Activated naive CD4-positive, alpha-beta T cell treated with Interleukin-2 at 50 U/mL for 16 hours (primary cell): ENCODE measurements around the gene LDLRAD3.

ENCODE experiments used
- DNase-seq: peaks from one replicate; pipeline ENCODE4 v3.0.0-alpha.2; 2020

LDLRAD3 gene

GRCh38 chr11:35963911-35964310 lies 20.0 kb downstream of the LDLRAD3 start:
- no peak for DNase-seq

GRCh38 chr11:35964841-35965240 lies 21.0 kb downstream of the LDLRAD3 start:
- DNase-seq: no peak

GRCh38 chr11:35967042-35967441 lies 23.2 kb downstream of the LDLRAD3 start:
- DNase-seq: no peak

GRCh38 chr11:35968386-35969088 lies 24.7 kb downstream of the LDLRAD3 start:
- no peak for DNase-seq

GRCh38 chr11:35969089-35970042 lies 25.5 kb downstream of the LDLRAD3 start:
- DNase-seq: no peak

GRCh38 chr11:35970445-35970844 lies 26.6 kb downstream of the LDLRAD3 start:
- no peak for DNase-seq

- DNase-seq: no peak
These were observed 28.1 kb downstream of the LDLRAD3 start for GRCh38 chr11:35971841-35972422.

- no peak for DNase-seq
These were observed 31.2 kb downstream of the LDLRAD3 start for GRCh38 chr11:35974882-35975589.

GRCh38 chr11:35976434-35976833 lies 32.6 kb downstream of the LDLRAD3 start:
- no peak for DNase-seq

- DNase-seq: no peak
These were observed 34.3 kb downstream of the LDLRAD3 start for GRCh38 chr11:35978183-35978582.

GRCh38 chr11:35978891-35979290 lies 35.0 kb downstream of the LDLRAD3 start:
- DNase-seq: no peak

GRCh38 chr11:35980686-35981390 lies 37.0 kb downstream of the LDLRAD3 start:
- DNase-seq: no peak

- no peak for DNase-seq
These were observed 37.7 kb downstream of the LDLRAD3 start for GRCh38 chr11:35981581-35981980.

GRCh38 chr11:35982061-35982460 lies 38.2 kb downstream of the LDLRAD3 start:
- DNase-seq: no peak

GRCh38 chr11:35983981-35984380 lies 40.1 kb downstream of the LDLRAD3 start:
- DNase-seq: no peak

- no peak for DNase-seq
These were observed 43.1 kb downstream of the LDLRAD3 start for GRCh38 chr11:35986947-35987346.

- no peak for DNase-seq
These were observed 46.3 kb downstream of the LDLRAD3 start for GRCh38 chr11:35990170-35990569.

- DNase-seq: no peak
These were observed 47.0 kb downstream of the LDLRAD3 start for GRCh38 chr11:35990816-35991215.

GRCh38 chr11:35992548-35992947 lies 48.7 kb downstream of the LDLRAD3 start:
- DNase-seq: no peak

- DNase-seq: no peak
These were observed 50.6 kb downstream of the LDLRAD3 start for GRCh38 chr11:35994421-35994820.

- DNase-seq: no peak
These were observed 51.9 kb downstream of the LDLRAD3 start for GRCh38 chr11:35995681-35996271.
